HG02870 (cell line): ENCODE data around the gene POLR2E.
"Not testable (repeated sequence)": the region's sequence is repeated elsewhere in the genome, so short reads cannot be mapped to it uniquely, and the experiment has no call there.

Experiments used
- ATAC-seq: cut with Tn5 transposase; IDR thresholded peaks from one replicate; pipeline ENCODE4 v1.9.1; 2021; ENCODE audit warnings: mild to moderate bottlenecking, moderate library complexity; ENCODE audit not compliant: unreplicated experiment

POLR2E gene

DNA sequence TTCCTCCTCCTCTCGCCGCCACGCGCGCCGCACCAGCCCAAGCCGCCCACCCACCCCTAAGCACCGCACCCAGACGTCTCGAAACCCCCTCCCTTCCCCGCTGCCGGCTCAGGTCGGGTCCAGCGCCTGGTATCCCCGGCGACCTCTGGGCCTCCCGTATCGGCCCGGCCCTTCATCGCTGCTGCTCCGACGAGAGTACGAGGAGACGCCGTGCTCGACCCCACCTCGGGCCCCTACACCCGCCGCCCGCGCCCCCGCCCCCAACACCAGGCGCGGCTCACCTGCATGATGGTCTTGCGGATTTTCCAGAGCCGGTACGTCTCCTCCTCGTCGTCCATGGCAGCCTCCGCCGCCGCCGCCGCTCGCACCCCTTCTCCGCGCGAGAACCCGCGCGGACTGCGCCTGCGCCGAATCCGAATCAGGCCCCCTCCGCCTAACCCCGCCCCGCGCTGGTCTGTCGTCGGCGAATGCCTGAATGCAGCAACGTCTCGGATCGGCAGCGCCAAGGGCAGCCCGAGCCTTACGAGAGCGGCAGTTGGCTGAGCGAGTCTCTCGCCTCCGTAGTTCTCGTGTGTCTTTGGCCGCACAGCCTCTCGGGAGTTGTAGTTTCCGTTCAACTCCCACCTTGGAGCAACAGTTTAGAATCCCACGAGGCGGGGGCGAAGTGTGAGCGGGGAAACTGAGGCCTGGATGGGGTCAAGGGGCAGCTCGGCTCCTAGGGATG lies at the start of gene POLR2E:
Gene POLR2E (minus strand): TSS at position 398 of the 724 bp plus-strand sequence. CDS start 60 bp downstream, at position 338.
- ATAC-seq: peak; percentile 79

- no peak for ATAC-seq
Observed at GRCh38 chr19:1144741-1145140, 49.6 kb upstream of the POLR2E start.

DNA sequence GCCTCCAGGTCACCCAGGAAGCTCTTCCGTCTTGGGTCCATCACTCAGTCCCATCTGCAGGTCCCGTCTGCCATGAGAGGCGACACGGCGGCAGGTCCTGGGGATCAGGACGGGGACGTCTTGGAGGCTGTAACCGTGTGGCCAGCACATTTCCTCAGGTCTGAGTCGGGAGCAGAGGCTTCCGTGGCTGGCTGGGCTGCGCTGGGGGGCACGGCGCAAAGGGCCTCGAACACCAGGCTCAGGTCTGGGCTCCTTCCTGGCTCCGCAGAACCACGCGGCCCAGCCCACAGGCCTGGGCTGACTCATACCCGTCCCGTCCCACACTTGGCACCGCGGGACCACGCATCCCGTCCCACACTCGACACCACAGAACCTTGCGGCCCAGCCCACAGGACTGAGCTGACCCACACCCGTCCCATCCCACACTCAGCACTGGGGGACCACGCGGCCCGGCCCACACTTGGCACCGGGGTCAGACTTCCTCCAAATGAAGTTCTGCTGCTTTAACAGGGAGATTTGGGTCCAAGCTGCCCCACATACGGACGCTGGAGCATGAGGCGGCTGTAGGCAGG lies 48.7 kb upstream of the POLR2E start:
- ATAC-seq: no peak

DNA sequence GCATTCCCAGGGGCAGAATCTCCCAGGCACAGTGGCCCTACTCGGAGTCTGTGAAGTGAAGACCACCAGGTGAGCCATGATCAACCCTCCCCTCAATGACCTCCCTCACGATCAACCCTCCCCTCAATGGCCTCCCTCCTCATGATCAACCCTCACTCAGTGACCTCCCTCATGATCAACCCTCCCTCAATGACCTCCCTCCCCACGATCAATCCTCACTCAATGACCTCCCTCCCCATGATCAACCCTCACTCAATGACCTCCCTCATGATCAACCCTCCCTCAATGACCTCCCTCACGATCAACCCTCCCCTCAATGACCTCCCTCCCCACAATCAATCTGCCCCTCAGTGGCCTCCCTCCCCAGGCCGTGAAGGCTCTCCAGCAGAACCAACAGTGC lies 46.8 kb upstream of the POLR2E start:
- no peak for ATAC-seq

- ATAC-seq: no peak
Observed at GRCh38 chr19:1140272-1141027, 45.3 kb upstream of the POLR2E start.

DNA sequence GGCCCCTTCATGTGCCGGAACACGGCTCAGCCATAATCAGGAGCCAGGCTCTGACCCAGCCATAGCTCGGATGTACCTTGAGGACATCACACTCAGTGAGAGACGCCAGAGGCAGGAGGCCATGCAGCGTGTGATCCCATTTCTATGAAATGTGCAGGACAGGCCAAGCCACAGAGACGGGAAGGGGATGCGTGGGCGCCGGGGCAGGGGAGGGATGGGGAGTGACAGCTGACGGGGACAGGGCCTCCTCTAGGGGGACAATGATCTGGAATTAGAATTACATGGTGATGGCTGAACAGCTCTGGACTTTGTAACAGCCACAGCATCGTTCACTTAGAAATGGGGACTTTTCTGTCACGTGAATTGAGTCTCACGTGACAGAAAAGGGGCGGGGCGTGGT lies 44.0 kb upstream of the POLR2E start:
- no peak for ATAC-seq

DNA sequence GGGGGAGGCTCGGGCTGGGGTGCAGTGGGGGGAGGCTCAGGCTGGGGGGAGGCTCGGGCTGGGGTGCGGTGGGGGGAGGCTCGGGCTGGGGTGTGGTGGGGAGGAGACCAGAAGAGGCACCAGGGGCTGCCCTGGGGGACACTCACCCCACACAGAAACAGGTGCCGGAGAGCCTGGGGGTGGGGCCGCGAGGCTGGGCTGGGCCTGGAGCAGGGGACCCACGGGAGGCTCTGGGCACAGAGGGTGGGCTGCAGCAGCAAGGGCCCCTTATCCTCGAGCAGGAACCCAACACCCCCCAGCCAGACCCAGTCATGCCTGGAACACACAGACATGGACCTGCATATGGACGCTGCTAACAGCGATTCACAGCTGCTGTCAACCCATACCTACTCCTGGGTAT lies 42.9 kb upstream of the POLR2E start:
- no peak for ATAC-seq

GRCh38 chr19:1136621-1137317 lies 41.6 kb upstream of the POLR2E start:
- no peak for ATAC-seq

- ATAC-seq: no peak
Observed at GRCh38 chr19:1136201-1136600, 41.0 kb upstream of the POLR2E start.

GRCh38 chr19:1135454-1135853 lies 40.3 kb upstream of the POLR2E start:
- no peak for ATAC-seq

GRCh38 chr19:1134431-1134830 lies 39.3 kb upstream of the POLR2E start:
- no peak for ATAC-seq

DNA sequence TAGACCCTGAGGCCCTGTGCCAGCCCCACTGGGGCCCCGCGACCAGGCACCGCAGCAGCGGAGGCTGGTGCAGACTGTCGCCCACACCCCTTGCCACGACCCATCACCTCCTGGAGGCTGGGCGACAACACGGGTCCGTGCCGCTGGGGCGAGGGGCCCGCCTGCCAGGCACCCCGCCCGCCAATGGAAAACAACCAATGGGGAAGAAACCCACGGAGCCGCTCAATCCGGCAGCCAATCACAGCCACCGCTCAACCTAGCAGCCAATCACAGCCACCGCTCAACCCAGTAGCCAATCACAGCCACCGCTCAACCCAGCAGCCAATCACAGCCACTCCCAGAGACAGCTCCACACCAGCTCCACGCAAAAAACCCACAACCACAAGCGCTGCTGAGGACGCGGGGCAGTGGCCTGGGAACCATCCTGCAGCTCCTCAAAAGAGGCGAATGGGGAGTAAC lies 38.3 kb upstream of the POLR2E start:
- peak; percentile 73 for ATAC-seq

DNA sequence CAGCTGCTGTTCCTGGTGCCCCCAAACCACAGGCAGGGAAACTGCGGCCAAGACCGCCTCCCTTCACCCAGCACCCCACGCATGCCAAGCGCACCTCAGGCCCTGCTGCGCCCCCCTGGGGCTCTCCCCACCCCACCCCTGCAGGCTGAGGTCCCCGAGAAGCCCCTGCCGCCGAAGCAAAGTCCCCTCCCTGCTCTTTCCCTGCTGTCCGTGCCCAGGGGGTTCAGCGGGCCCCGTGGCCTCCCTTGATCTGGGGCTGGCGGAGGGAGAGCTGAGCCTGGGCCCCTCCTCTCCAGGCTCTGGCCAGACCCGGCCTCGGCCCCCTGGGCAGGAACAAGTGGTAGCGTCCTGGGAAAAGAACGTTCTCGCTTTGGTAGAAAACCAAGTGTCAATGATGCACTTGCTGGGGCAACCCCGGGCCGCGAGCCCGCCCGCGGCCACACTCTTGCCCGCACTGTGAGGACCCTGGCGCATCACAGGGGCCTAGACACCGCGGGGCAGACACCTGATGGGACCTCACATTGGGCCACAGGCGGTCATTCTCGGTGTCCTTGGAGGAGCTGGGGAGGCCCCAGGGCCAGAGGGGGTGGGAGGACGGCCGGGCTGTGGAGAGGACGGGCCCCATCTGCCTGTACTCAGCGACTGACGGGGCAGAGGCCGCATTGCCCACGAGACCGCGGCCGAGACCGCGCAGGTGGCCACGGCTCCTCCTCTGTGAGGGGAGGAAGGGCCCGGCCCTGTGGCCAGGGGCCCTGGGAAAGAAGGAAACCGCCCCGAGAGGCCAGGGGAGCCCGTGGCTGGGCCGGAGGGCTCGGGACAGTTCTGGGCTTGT lies 37.6 kb upstream of the POLR2E start:
- ATAC-seq: peak; percentile 2

DNA sequence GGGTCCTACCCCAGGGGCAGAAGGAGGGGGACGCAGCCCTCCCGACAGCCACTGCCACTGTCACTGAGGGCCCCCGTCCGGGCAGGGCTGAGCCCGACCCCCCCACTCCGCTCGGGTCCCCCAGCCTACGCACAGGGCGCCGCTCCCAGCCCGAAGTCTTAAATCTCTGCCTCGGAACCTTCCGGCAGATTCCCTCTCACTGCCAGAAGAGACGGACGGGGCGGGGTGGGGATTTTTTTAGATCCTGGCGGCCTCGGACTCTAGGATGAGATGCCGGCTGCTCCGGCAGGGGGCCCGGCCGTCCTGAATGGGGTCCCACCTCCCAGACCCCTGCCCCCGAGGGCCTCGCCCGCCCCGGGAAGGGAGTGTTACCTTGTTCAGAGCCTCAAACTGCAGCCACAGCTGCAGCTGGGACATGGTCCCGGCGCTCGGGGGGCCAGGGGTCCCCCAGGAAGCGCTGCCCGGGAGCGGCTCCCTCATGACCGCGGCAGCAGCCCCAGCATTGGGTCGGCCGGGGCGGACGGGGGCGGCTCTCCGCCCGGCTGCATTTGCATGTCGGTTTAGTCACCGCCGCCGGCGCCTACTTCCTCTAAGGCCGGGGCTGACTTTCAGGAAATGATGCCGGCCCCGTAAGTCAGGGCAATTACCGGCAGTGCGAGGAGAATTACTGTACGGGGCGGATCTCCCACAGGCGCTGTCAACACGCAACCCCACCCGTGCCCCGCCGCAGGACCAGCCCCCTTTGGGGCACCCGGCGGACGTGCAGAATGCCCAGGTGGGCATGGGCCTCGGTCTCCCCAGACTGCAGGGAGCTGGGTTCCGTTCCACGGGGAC lies 36.8 kb upstream of the POLR2E start:
- peak; percentile 37 for ATAC-seq

DNA sequence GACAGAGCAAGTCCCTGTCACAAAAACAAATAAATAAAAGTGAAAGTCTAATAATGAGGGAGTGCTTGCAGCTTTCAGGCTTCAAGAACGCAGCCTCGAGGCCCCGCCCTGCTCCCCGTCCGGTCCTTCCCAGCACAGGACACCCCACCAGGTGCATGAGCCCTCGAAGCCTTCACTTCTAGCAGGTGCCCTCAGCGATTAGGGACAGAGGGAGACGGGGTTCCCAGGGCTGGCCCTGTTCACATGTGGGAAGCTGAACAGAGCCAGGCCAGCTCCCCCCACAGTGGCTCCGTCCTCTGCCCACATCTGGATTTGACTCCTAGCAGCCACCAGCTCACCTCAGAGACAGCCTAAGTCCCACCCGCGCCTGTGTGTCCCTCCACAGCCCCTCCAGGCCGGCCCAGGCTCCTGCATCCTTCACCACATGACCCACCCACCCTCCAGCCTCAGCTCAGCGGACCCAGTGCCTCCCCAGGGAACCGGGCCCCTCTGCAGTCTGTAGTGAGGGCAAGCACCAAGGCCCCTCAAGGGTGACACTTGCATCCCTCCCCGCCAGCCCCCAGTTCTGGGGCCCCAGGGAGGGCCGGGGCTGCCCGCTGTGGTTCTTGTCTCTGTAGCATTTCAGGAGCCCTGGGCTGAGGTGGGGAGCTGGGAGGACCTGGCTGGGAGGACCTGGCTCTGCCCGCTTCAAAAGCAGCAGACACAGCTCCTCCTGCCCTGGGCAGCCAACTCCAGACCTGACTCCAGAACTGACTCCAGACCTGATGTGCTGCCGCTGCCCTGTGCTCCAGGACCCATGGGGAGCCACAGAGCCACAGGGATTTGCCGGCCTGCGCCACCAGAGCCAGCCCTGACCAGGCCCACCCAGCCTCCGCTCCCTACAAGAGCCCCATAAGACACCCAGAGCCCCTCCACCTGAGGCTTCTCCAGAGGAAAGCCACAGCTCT lies 35.9 kb upstream of the POLR2E start:
- ATAC-seq: no peak

DNA sequence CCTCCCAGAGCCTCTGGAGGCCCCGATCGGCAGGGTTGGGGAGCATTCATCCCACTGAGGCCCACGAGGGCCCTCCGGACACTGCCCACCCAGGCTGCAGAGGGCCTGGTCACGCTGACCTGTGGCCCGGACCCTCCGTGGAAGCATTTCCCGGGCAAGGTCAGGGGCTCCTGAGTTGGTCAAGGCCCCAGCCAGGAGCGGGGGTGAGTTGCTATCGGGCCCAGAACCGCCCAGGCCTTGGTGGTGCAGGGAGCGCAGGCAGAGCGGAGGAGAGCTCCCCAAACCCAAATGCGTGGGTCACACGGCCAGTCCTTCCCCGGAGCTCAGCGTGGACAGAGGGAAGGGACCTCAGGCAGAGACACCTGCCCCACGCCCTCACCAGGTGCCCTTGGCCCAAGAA lies 34.4 kb upstream of the POLR2E start:
- no peak for ATAC-seq

DNA sequence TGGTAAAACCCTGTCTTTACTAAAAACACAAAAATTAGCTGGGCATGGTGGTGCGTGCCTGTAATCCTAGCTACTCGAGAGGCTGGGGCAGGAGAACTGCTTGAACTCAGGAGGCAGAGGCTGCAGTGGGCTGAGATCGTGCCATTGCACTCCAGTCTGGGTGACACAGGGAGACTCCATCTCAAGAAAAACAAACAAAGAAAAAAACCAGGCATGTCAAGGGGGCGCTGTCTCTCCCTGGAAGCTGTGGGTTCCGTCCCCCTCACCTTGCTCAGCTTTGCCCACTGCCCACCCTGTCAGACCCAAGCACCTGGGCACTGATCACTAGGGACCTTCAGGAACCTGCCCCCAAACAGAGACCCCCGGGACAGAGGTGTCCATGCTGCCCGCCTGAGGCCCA lies 33.9 kb upstream of the POLR2E start:
- not testable (repeated sequence) for ATAC-seq

- ATAC-seq: no peak
Observed at GRCh38 chr19:1128106-1128505, 32.9 kb upstream of the POLR2E start.
